WTC11 (cell line): Measurements from ENCODE around the gene NUAK2. TPM values are rescaled to one million over a fixed set of nuclear protein-coding genes. Genes with fewer than 3 reads are reported as not detected.
A peak's percentile ranks its signal among the peaks of the same experiment; 100 is the strongest.

Experiments used
- ATAC-seq: fragments of 200-7000 bp; cut with Tn5 transposase; 2 replicates; pipeline ENCODE4 v1.10.0; 2021; ENCODE audit warnings: mild to moderate bottlenecking, moderate library complexity
- Bru-seq: library from RNA; stranded (reverse); fragments of 400-500 nt; gene quantifications from one replicate; lab custom pipeline; 2021; lab: Mats Ljungman, UMichigan
- CTCF ChIA-PET: fragments of 300-600 bp; sonication (Branson Sonifier 250); formaldehyde crosslinking; loops from one replicate; lab custom pipeline; 2021; ENCODE audit warnings: antibody characterized with exemption; lab: Charles Lee
- POLR2A ChIA-PET: fragments of 350-600 bp; sonication (Branson Sonifier 250); formaldehyde crosslinking; loops from one replicate; lab custom pipeline; 2021; ENCODE audit warnings: antibody characterized with exemption; lab: Charles Lee
- DNase-seq: peaks from one replicate; pipeline ENCODE4 v3.0.0; 2021; ENCODE audit warnings: low spot score
- H3K27ac Mint-ChIP-seq: 2 replicates; pipeline ENCODE4 v1.8.0; 2021; ENCODE audit warnings: mixed read lengths
- H3K27me3 Mint-ChIP-seq: 2 replicates; pipeline ENCODE4 v1.8.0; 2021; ENCODE audit warnings: low read depth, mild to moderate bottlenecking, moderate library complexity, mixed read lengths
- H3K36me3 Mint-ChIP-seq: 2 replicates; pipeline ENCODE4 v1.8.0; 2021; ENCODE audit warnings: mixed read lengths
- H3K4me1 Mint-ChIP-seq: 2 replicates; pipeline ENCODE4 v1.8.0; 2022; ENCODE audit warnings: mixed read lengths
- H3K4me3 Mint-ChIP-seq: 2 replicates; pipeline ENCODE4 v1.8.0; 2021; ENCODE audit warnings: mild to moderate bottlenecking, moderate library complexity, mixed read lengths
- H3K9me3 Mint-ChIP-seq: 2 replicates; pipeline ENCODE4 v1.8.0; 2021; ENCODE audit warnings: mixed read lengths
- ARID4B ChIP-seq: sonication (generic); formaldehyde crosslinking; IDR thresholded peaks from 2 replicates; pipeline ENCODE4 v1.8.0; 2023; ENCODE audit warnings: missing genetic modification reagents, mild to moderate bottlenecking, borderline replicate concordance
- CREM ChIP-seq: sonication (generic); formaldehyde crosslinking; IDR thresholded peaks from 2 replicates; pipeline ENCODE4 v1.8.1; 2022; ENCODE audit warnings: mild to moderate bottlenecking, missing genetic modification reagents, moderate library complexity
- E2F1 ChIP-seq: sonication (generic); formaldehyde crosslinking; IDR thresholded peaks from 2 replicates; pipeline ENCODE4 v1.8.0; 2022; ENCODE audit warnings: mild to moderate bottlenecking, missing genetic modification reagents
- E2F4 ChIP-seq: sonication (generic); formaldehyde crosslinking; IDR thresholded peaks from 2 replicates; pipeline ENCODE4 v1.8.1; 2022; ENCODE audit warnings: low read depth, mild to moderate bottlenecking, moderate library complexity, missing genetic modification reagents, borderline replicate concordance
- ERG ChIP-seq: fragments of 250-450 bp; sonication (Bioruptor Pico); IDR thresholded peaks from 2 replicates; pipeline ENCODE4 v1.8.0; 2021; ENCODE audit warnings: mild to moderate bottlenecking
- FOXP4 ChIP-seq: sonication (generic); formaldehyde crosslinking; IDR thresholded peaks from 2 replicates; pipeline ENCODE4 v1.8.0; 2022; ENCODE audit warnings: mild to moderate bottlenecking, missing genetic modification reagents
- IRF1 ChIP-seq: sonication (generic); formaldehyde crosslinking; IDR thresholded peaks from 2 replicates; pipeline ENCODE4 v1.8.0; 2023; ENCODE audit warnings: missing genetic modification reagents
- JAZF1 ChIP-seq: fragments of 250-450 bp; sonication (Bioruptor Pico); IDR thresholded peaks from 2 replicates; pipeline ENCODE4 v1.9.0; 2021; ENCODE audit warnings: moderate library complexity, mild to moderate bottlenecking, inconsistent platforms
- JUN ChIP-seq: sonication (generic); formaldehyde crosslinking; IDR thresholded peaks from 2 replicates; pipeline ENCODE4 v1.8.0; 2023; ENCODE audit warnings: mild to moderate bottlenecking, missing genetic modification reagents
- NR2C2 ChIP-seq: sonication (generic); formaldehyde crosslinking; IDR thresholded peaks from 2 replicates; pipeline ENCODE4 v1.8.0; 2022; ENCODE audit warnings: mild to moderate bottlenecking, missing genetic modification reagents
- OVOL2 ChIP-seq: fragments of 250-450 bp; sonication (Bioruptor Pico); IDR thresholded peaks from 2 replicates; pipeline ENCODE4 v1.9.0; 2021; ENCODE audit warnings: mild to moderate bottlenecking, borderline replicate concordance
- RORB ChIP-seq: fragments of 250-450 bp; sonication (Bioruptor Pico); IDR thresholded peaks from 2 replicates; pipeline ENCODE4 v1.9.0; 2021; ENCODE audit warnings: mild to moderate bottlenecking
- SOX15 ChIP-seq: fragments of 250-450 bp; sonication (Bioruptor Pico); IDR thresholded peaks from 2 replicates; pipeline ENCODE4 v1.9.0; 2021; ENCODE audit warnings: mild to moderate bottlenecking
- STAT6 ChIP-seq: sonication (generic); formaldehyde crosslinking; conservative IDR thresholded peaks from 2 replicates; pipeline ENCODE4 v1.8.1; 2023; ENCODE audit warnings: mild to moderate bottlenecking, low read depth, missing genetic modification reagents, moderate library complexity
- TCF7 ChIP-seq: sonication (generic); formaldehyde crosslinking; IDR thresholded peaks from 2 replicates; pipeline ENCODE4 v1.8.0; 2022; ENCODE audit warnings: mild to moderate bottlenecking, low read depth, missing genetic modification reagents, moderate library complexity
- TP53 ChIP-seq: sonication (generic); formaldehyde crosslinking; IDR thresholded peaks from 2 replicates; pipeline ENCODE4 v1.8.1; 2023; ENCODE audit warnings: mild to moderate bottlenecking, missing genetic modification reagents
- ZNF121 ChIP-seq: sonication (generic); formaldehyde crosslinking; IDR thresholded peaks from 2 replicates; pipeline ENCODE4 v1.8.0; 2023; ENCODE audit warnings: missing genetic modification reagents
- ZNF232 ChIP-seq: sonication (generic); formaldehyde crosslinking; IDR thresholded peaks from 2 replicates; pipeline ENCODE4 v1.8.0; 2022; ENCODE audit warnings: mild to moderate bottlenecking, missing genetic modification reagents
- ZSCAN18 ChIP-seq: fragments of 250-450 bp; sonication (Bioruptor Pico); IDR thresholded peaks from 2 replicates; pipeline ENCODE4 v2.1.2; 2022; ENCODE audit warnings: mild to moderate bottlenecking, moderate library complexity
- long read RNA-seq, 3 experiments: library from RNA in 1 of 3; library from capped mRNA in 1 of 3; library from polyadenylated mRNA in 1 of 3; unstranded in 2 of 3; stranded (forward) in 1 of 3; transcript quantifications; one replicate each; pipeline ENCODE4 v2.0.0, GENCODE V29; 2021
- total RNA-seq: library from RNA; stranded (reverse); gene quantifications from 3 replicates; pipeline ENCODE4 v1.2.3, GENCODE V29; 2021

The NUAK2 gene
- total RNA-seq: 8.7 to 10.8 TPM (median 10.8 TPM) in 3 replicates
- Bru-seq, nascent RNA: percentile 78 among the genes with signal in this experiment
- long read RNA-seq, experiment 1, transcript NUAK2-201 (7 exons, 3,441 nt): major isoform, 42 of 47 reads
- long read RNA-seq, experiment 1, partial matches to known transcripts: 0 of 47 reads
- long read RNA-seq, experiment 1, other reads (novel, unspliced or antisense): 5 of 47 reads
- long read RNA-seq, experiment 2, partial matches to known transcripts: 0 of 8 reads
- long read RNA-seq, experiment 2, other reads (novel, unspliced or antisense): 4 of 8 reads
- long read RNA-seq, experiment 3, partial matches to known transcripts: 0 of 1 reads
- long read RNA-seq, experiment 3, other reads (novel, unspliced or antisense): 1 of 1 reads

- H3K4me3 Mint-ChIP-seq: peak within 1 kb of the TSS; percentile 96
- CTCF ChIA-PET: interaction anchor here (0.8 to 13.8 kb wide), 10 partner anchors 15 to 332 kb away, joined by 3 to 684 read pairs (median 6); no protein-coding TSS in a partner anchor
- peaks cover 60% of the 10 kb centered on the region for H3K4me1 Mint-ChIP-seq
- peak; percentile 98 for DNase-seq
- ATAC-seq: peak; percentile 88
- peaks cover 38% of the 10 kb centered on the region for H3K27me3 Mint-ChIP-seq
- H3K36me3 Mint-ChIP-seq: peaks cover 19% of the 10 kb centered on the region
- H3K27ac Mint-ChIP-seq: peak within 1 kb of the TSS; percentile 68
- POLR2A ChIA-PET: interaction anchor here (0.5 to 10.5 kb wide), 13 partner anchors 8 to 126 kb away, joined by 3 to 186 read pairs (median 3); no protein-coding TSS in a partner anchor
- H3K9me3 Mint-ChIP-seq: no peaks in the 10 kb centered on the region
- TF ChIP-seq E2F1 (CRISPR knock-in tag) (0 out of 2 replicates have a peak, but pooled peaks have one; percentile 75), ZNF232 (CRISPR knock-in tag) (0 out of 2 replicates have a peak, but pooled peaks have one; percentile 27), TP53 (CRISPR knock-in tag) (no peak; the same call in 1 of the 2 replicates), NR2C2 (CRISPR knock-in tag) (0 out of 2 replicates have a peak, but pooled peaks have one; percentile 20), IRF1 (CRISPR knock-in tag) (no peak), CREM (CRISPR knock-in tag) (peak; percentile 57; the same call in 1 of the 2 replicates), JUN (CRISPR knock-in tag) (no peak), ERG (no peak), OVOL2 (CRISPR knock-in tag) (no peak), TCF7 (CRISPR knock-in tag) (no peak), E2F4 (no peak), ZNF121 (peak; percentile 46; the same call in 1 of the 2 replicates), STAT6 (no peak), ZSCAN18 (CRISPR knock-in tag) (no peak), ARID4B (CRISPR knock-in tag) (no peak), SOX15 (CRISPR knock-in tag) (no peak), RORB (CRISPR knock-in tag) (no peak), FOXP4 (CRISPR knock-in tag) (no peak; the same call in 1 of the 2 replicates), JAZF1 (CRISPR knock-in tag) (no peak)
These were observed at the start of gene NUAK2 for GRCh38 chr1:205321162-205321958. Gene NUAK2 (minus strand): TSS chr1:205321745. CDS start chr1:205321628, 117 bp downstream.
